ENCODE measurements around the gene ALG9.

Gene ALG9

GRCh38 chr11:111879637-111879960 is 8.2 kb upstream of the ALG9 start:
- no peak for DNase-seq

GRCh38 chr11:111878849-111879636 is 7.7 kb upstream of the ALG9 start, which contains the start of the genes CFAP68 and FDXACB1:
TSS of gene CFAP68 (plus strand) at chr11:111879541. CDS start at chr11:111879561, 20 bp downstream.
TSS of gene FDXACB1 (minus strand) at chr11:111879165. CDS start at chr11:111879132, 33 bp downstream.
- DNase-seq: peak; percentile 99

GRCh38 chr11:111878385-111878848 is 7.0 kb upstream of the ALG9 start:
- peak; percentile 76 for DNase-seq

- peak; percentile 35 for DNase-seq
Measured at GRCh38 chr11:111871693-111872161, 346 bp upstream of the ALG9 start.

- no peak for DNase-seq
Measured at GRCh38 chr11:111870522-111870885, 877 bp downstream of the ALG9 start.

- DNase-seq: no peak
Measured at GRCh38 chr11:111870113-111870512, 1.3 kb downstream of the ALG9 start.

GRCh38 chr11:111860257-111860656 is 11.1 kb downstream of the ALG9 start:
- DNase-seq: no peak

- no peak for DNase-seq
Measured at GRCh38 chr11:111855506-111855905, 15.9 kb downstream of the ALG9 start.

GRCh38 chr11:111852103-111852502 is 19.3 kb downstream of the ALG9 start:
- no peak for DNase-seq

GRCh38 chr11:111851636-111852035 is 19.7 kb downstream of the ALG9 start:
- DNase-seq: peak; percentile 3

GRCh38 chr11:111851067-111851466 is 20.3 kb downstream of the ALG9 start:
- no peak for DNase-seq

- DNase-seq: no peak
Measured at GRCh38 chr11:111849631-111850030, 21.8 kb downstream of the ALG9 start.

GRCh38 chr11:111846636-111847035 is 24.7 kb downstream of the ALG9 start:
- DNase-seq: no peak

- no peak for DNase-seq
Measured at GRCh38 chr11:111846063-111846462, 25.3 kb downstream of the ALG9 start.

- no peak for DNase-seq
Measured at GRCh38 chr11:111845276-111846028, 25.9 kb downstream of the ALG9 start.

- DNase-seq: no peak
Measured at GRCh38 chr11:111843661-111844060, 27.7 kb downstream of the ALG9 start.

- peak; percentile 93 for DNase-seq
Measured at GRCh38 chr11:111841370-111842053, 29.9 kb downstream of the ALG9 start.

GRCh38 chr11:111840143-111840542 is 31.2 kb downstream of the ALG9 start:
- DNase-seq: no peak

- no peak for DNase-seq
Measured at GRCh38 chr11:111838054-111838453, 33.3 kb downstream of the ALG9 start.

- DNase-seq: no peak
Measured at GRCh38 chr11:111837366-111837891, 34.0 kb downstream of the ALG9 start.

GRCh38 chr11:111836721-111837120 is 34.7 kb downstream of the ALG9 start:
- DNase-seq: no peak

- DNase-seq: no peak
Measured at GRCh38 chr11:111836162-111836561, 35.2 kb downstream of the ALG9 start.

- DNase-seq: no peak
Measured at GRCh38 chr11:111835665-111836064, 35.7 kb downstream of the ALG9 start.

Data from NCI-H510A treated with DMSO at 0.1 percent for 48 hours (cell line).